ENCODE measurements around the gene BLOC1S5. TPM values are rescaled to one million over a fixed set of nuclear protein-coding genes. Genes with fewer than 3 reads are reported as not detected.

The BLOC1S5 gene
- total and polyA plus RNA-seq, 11 donors, result 4.3 to 15.2 (median 8.8) TPM

GRCh38 chr6:8005136-8005535, 59.1 kb downstream of the BLOC1S5 start:
- TF ChIP-seq CTCF (IDR thresholded peaks at IDR 0.05), result no peak
- no peak for TF ChIP-seq POLR2A (IDR thresholded peaks at IDR 0.05)
- intact Hi-C loops (cut with DNase I), result loop anchor here in 7 of 10 donors (5.0 to 10.0 kb wide), 5 partner anchors 50 to 283 kb away; partner anchors contain the start of gene BMP6 (in 1 of the 7)
- 67 to 85% (median 85%) methylated on average over 4 of the region's 4 CpGs for WGBS, 4 donors

GRCh38 chr6:8000636-8001035, 63.6 kb downstream of the BLOC1S5 start:
- Histone ChIP-seq H3K36me3 (no peaks in the 10 kb centered on the region), H3K9me3 (no peaks in the 10 kb centered on the region), H3K27ac (peak overlapping the region in 3 of 12 donors; percentile 2 to 11 (median 3)), H3K27me3 (no peaks in the 10 kb centered on the region), H3K4me1 (peaks cover 0 to 20% (median 6%) of the 10 kb centered on the region in 12 donors), H3K4me3 (no peak overlapping the region)
- WGBS, 4 donors, result 71 to 75% (median 73%) methylated on average over 1 of the region's 1 CpG
- TF ChIP-seq POLR2A (IDR thresholded peaks at IDR 0.05) (no peak), CTCF (IDR thresholded peaks at IDR 0.05) (no peak)
- ATAC-seq (no peak), DNase-seq (no peak)
- intact Hi-C loops (cut with DNase I), result loop anchor here in 6 of 10 donors (5.0 to 10.0 kb wide), 6 partner anchors 54 to 278 kb away; partner anchors contain the start of genes TXNDC5 (in 2 of the 6) and BMP6 (in 1 of the 6)

More at GRCh38 chr6:8005136-8005535, 59.1 kb downstream of the BLOC1S5 start:
- DNase-seq (no peak), ATAC-seq (no peak)
- Histone ChIP-seq H3K36me3 (no peaks in the 10 kb centered on the region), H3K9me3 (no peaks in the 10 kb centered on the region), H3K27ac (no peak overlapping the region), H3K4me1 (peaks cover 0 to 9% (median 0%) of the 10 kb centered on the region in 12 donors), H3K27me3 (no peaks in the 10 kb centered on the region), H3K4me3 (no peak overlapping the region)

- H3K4me3 ChIP-seq, result no peak overlapping the region
- TF ChIP-seq CTCF (IDR thresholded peaks at IDR 0.05), result no peak
- no peak for TF ChIP-seq POLR2A (IDR thresholded peaks at IDR 0.05)
- peak in 3 of 4 donors; percentile 54 to 69 (median 69) for ATAC-seq
These were observed 64.0 kb downstream of the BLOC1S5 start for GRCh38 chr6:8000188-8000596.

GRCh38 chr6:7999201-7999600, 65.0 kb downstream of the BLOC1S5 start:
- Histone ChIP-seq H3K4me3 (no peak overlapping the region), H3K9me3 (no peaks in the 10 kb centered on the region), H3K27ac (no peak overlapping the region), H3K4me1 (peaks cover 0 to 20% (median 6%) of the 10 kb centered on the region in 12 donors), H3K27me3 (no peaks in the 10 kb centered on the region), H3K36me3 (no peaks in the 10 kb centered on the region)
- WGBS, 4 donors, result 65 to 76% (median 72%) methylated on average over 3 of the region's 3 CpGs
- no peak for TF ChIP-seq CTCF (IDR thresholded peaks at IDR 0.05)
- intact Hi-C loops (cut with DNase I), result loop anchor here in 3 of 10 donors (5.0 to 10.0 kb wide), 2 partner anchors 87 to 94 kb away; partner anchors contain the start of gene TXNDC5 (in 1 of the 3)
- DNase-seq (no peak), ATAC-seq (no peak)

More at GRCh38 chr6:8000188-8000596, 64.0 kb downstream of the BLOC1S5 start:
- Histone ChIP-seq H3K27ac (peak overlapping the region in 5 of 12 donors; percentile 2 to 24 (median 11)), H3K36me3 (no peaks in the 10 kb centered on the region), H3K9me3 (no peaks in the 10 kb centered on the region), H3K27me3 (no peaks in the 10 kb centered on the region), H3K4me1 (peaks cover 0 to 20% (median 6%) of the 10 kb centered on the region in 12 donors)
- intact Hi-C loops (cut with DNase I), result loop anchor here in 6 of 10 donors (5.0 to 10.0 kb wide), 6 partner anchors 55 to 278 kb away; partner anchors contain the start of genes TXNDC5 (in 2 of the 6) and BMP6 (in 1 of the 6)
- no peak for DNase-seq
- 52 to 57% (median 56%) methylated on average over 4 of the region's 4 CpGs for WGBS, 4 donors

All from heart left ventricle (tissue), 16 donors.